Adrenal gland (tissue), 12 donors: ENCODE measurements around the gene CYYR1. TPM values are rescaled to one million over a fixed set of nuclear protein-coding genes. Genes with fewer than 3 reads are reported as not detected.

Experiments used
- DNase-seq, 7 donors: peaks; one replicate each; pipeline ENCODE4 v3.0.0-alpha.2; 2019 to 2020
- H3K27ac ChIP-seq, 5 donors: fragments of 200-600 bp; sonication (generic) in 4 of 5; 1 replicate in 3 of 5; 2 replicates in 2 of 5; pipeline versions ENCODE4 v1.5.1 to v1.8.0; 2016 to 2020; ENCODE audit warnings: mild to moderate bottlenecking in 1 of 5
- H3K27me3 ChIP-seq: fragments of 200-600 bp; 2 replicates; pipeline ENCODE4 v1.8.0; 2021
- H3K36me3 ChIP-seq, 2 donors: fragments of 200-600 bp; replicated peaks in 1 of 2; 1 replicate in 1 of 2; 2 replicates in 1 of 2; pipeline versions ENCODE4 v1.5.1 to v1.8.0; 2018 to 2022
- H3K4me1 ChIP-seq, 2 donors: fragments of 200-600 bp; replicated peaks in 1 of 2; 1 replicate in 1 of 2; 2 replicates in 1 of 2; pipeline versions ENCODE4 v1.5.1 to v1.8.0; 2018 to 2021
- H3K4me3 ChIP-seq, 4 donors: fragments of 200-600 bp; sonication (generic) in 3 of 4; one replicate each; pipeline ENCODE4 v1.5.1; 2016 to 2018
- H3K9me3 ChIP-seq, 3 donors: fragments of 200-600 bp; sonication (generic) in 1 of 3; replicated peaks in 1 of 3; 1 replicate in 2 of 3; 2 replicates in 1 of 3; pipeline versions ENCODE4 v1.5.1 to v1.8.0; 2016 to 2021
- POLR2A ChIP-seq, 2 donors: fragments of 450-650 bp; IDR thresholded peaks; one replicate each; pipeline ENCODE4 v1.6.1; 2017; ENCODE audit warnings: antibody characterized with exemption in 2 of 2, mild to moderate bottlenecking in 2 of 2, moderate library complexity in 1 of 2
- WGBS, 4 donors: extraction: QIAGEN DNeasy Blood & Tissue Kit in 2 of 4; methylation state at CpG; one replicate each; pipeline versions ENCODE4 v1.1.5 to v1.1.7; 2013 to 2017; 5-methylcytosine and 5-hydroxymethylcytosine counted together
- intact Hi-C, 2 donors: fragments of 100-400 bp; cut with DNase I; formaldehyde crosslinking; loops; one replicate each; pipeline versions ENCODE4 v1.14.1 to v1.15.0; 2022 to 2023
- polyA plus RNA-seq, 3 donors: library from polyadenylated mRNA; stranded (reverse); fragments of 200-250 nt in 2 of 3; fragments of 350-450 nt in 1 of 3; fragmentation: Illumina TruSeq in 1 of 3; extraction: RNeasy Lipid Tissue Mini Kit (QIAGEN cat#74804) in 1 of 3; gene quantifications; one replicate each; pipeline ENCODE4 v1.2.3, GENCODE V29; 2013 to 2014
- total RNA-seq, 9 donors: library from RNA; depleted of rRNA in 4 of 9; stranded (reverse); fragments of >200 nt in 4 of 9; fragments of 120-200 nt in 1 of 9; fragmentation: NEBNext Ultra II Directional in 1 of 9; extraction: Animal tissue kit (Norgen Biotek cat#: 25700) in 1 of 9; gene quantifications; one replicate each; pipeline versions ENCODE4 v1.1.0 to v1.2.4, GENCODE V29; 2013 to 2023
- TF ChIP-seq, protein P1 (sequence below), 6 experiments: fragments of 450-650 bp in 4 of 6; fragments of 200-600 bp in 2 of 6; sonication (generic) in 1 of 6; IDR thresholded peaks; 1 replicate in 5 of 6; 2 replicates in 1 of 6; pipeline versions ENCODE4 v1.5.1 to v1.8.0; 2016 to 2021; ENCODE audit warnings: antibody characterized with exemption in 6 of 6, mild to moderate bottlenecking in 2 of 6, moderate library complexity in 1 of 6
- donor health status: healthy with polysubstance abuse.
- donor health status: Bipolar disorder and iron deficiency.
- donor health status: DM: yes; HTN: yes; CAD: no.
- donor health status: DM: no; HTN: no; CAD: no.
- donor health status: DM: no; HTN: no; CAD: no.
- donor health status: DM: yes; HTN: yes; CAD: no.

CYYR1 gene
- total and polyA plus RNA-seq, 12 donors, result 30.4 to 114 (median 59.7) TPM

DNA sequence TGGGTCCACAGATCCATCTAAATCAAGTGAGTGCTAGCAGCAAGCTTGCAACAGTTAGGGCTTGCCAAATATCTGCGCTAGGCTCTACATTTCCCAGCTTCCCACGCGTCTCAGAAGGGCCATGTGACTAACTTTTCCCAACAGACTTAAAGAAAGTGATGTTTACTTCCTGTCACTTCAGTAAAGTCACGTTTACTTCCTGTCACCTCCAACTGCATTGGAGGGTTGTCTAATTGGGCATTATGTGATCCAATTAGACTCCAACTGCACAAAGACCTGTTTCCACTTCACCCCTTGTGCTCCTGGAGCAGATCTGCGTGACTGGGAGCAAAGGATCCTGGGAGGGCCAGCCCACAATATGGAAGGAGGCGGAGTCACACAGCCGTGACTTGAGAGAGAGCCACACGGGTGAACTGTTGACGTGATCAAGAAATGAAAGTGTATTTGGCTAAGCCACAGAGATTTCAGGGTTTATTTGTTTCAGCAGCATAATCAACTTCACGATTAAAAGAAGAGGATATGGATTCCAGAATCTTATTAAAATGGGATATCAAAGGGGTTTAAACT, 77.7 kb downstream of the CYYR1 start:
- 90 to 94% (median 91%) methylated on average over 9 to 10 of the region's 10 CpGs for WGBS, 4 donors
- no peak overlapping the region for H3K27ac ChIP-seq
- H3K9me3 ChIP-seq, result no peaks in the 10 kb centered on the region
- no peaks in the 10 kb centered on the region for H3K27me3 ChIP-seq
- no peaks in the 10 kb centered on the region for H3K36me3 ChIP-seq
- TF ChIP-seq POLR2A (IDR thresholded peaks at IDR 0.05), result no peak
- TF ChIP-seq, protein P1, sequence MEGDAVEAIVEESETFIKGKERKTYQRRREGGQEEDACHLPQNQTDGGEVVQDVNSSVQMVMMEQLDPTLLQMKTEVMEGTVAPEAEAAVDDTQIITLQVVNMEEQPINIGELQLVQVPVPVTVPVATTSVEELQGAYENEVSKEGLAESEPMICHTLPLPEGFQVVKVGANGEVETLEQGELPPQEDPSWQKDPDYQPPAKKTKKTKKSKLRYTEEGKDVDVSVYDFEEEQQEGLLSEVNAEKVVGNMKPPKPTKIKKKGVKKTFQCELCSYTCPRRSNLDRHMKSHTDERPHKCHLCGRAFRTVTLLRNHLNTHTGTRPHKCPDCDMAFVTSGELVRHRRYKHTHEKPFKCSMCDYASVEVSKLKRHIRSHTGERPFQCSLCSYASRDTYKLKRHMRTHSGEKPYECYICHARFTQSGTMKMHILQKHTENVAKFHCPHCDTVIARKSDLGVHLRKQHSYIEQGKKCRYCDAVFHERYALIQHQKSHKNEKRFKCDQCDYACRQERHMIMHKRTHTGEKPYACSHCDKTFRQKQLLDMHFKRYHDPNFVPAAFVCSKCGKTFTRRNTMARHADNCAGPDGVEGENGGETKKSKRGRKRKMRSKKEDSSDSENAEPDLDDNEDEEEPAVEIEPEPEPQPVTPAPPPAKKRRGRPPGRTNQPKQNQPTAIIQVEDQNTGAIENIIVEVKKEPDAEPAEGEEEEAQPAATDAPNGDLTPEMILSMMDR (IDR thresholded peaks at IDR 0.05), result no peak
- intact Hi-C loops, result no loop called here
- DNase-seq, result no peak
- H3K4me1 ChIP-seq, result no peaks in the 10 kb centered on the region
- no peak overlapping the region for H3K4me3 ChIP-seq

GRCh38 chr21:26491663-26492062, 81.4 kb downstream of the CYYR1 start:
- no peaks in the 10 kb centered on the region for H3K9me3 ChIP-seq
- DNase-seq, result no peak
- H3K36me3 ChIP-seq, result no peaks in the 10 kb centered on the region
- intact Hi-C loops, result no loop called here
- no peak overlapping the region for H3K4me3 ChIP-seq
- H3K27me3 ChIP-seq, result no peaks in the 10 kb centered on the region
- no peaks in the 10 kb centered on the region for H3K4me1 ChIP-seq
- TF ChIP-seq, protein P1 (IDR thresholded peaks at IDR 0.05), result no peak
- no peak for TF ChIP-seq POLR2A (IDR thresholded peaks at IDR 0.05)
- H3K27ac ChIP-seq, result no peak overlapping the region
- 78 to 93% (median 89%) methylated on average over 3 of the region's 3 CpGs for WGBS, 4 donors

GRCh38 chr21:26490771-26491170, 82.3 kb downstream of the CYYR1 start:
- H3K4me3 ChIP-seq, result no peak overlapping the region
- WGBS, 4 donors, result 80 to 84% (median 84%) methylated on average over 2 of the region's 2 CpGs
- TF ChIP-seq, protein P1 (IDR thresholded peaks at IDR 0.05), result no peak
- no peak for TF ChIP-seq POLR2A (IDR thresholded peaks at IDR 0.05)
- H3K27ac ChIP-seq, result no peak overlapping the region
- no peaks in the 10 kb centered on the region for H3K4me1 ChIP-seq
- H3K9me3 ChIP-seq, result no peaks in the 10 kb centered on the region
- no peaks in the 10 kb centered on the region for H3K27me3 ChIP-seq
- DNase-seq, result no peak
- intact Hi-C loops, result no loop called here
- no peaks in the 10 kb centered on the region for H3K36me3 ChIP-seq

DNA sequence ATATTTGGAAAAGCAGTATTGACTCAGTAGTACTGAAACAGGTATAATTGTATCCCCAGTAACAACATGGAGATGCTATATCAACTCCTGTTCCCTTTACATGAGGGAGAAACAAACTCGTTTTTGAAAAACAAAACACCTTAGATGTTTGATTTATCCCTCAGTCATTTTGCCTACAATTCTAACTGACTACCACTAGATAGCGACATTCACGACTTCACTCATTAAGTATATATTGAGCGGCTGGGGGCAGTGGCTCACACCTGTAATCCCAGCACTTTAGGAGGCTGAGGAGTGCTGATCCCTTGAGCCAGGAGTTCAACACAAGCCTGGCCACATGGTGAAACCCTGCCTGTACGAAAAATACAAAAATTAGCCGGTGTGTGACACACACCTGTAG, 83.3 kb downstream of the CYYR1 start:
- Histone ChIP-seq H3K4me3 (no peak overlapping the region), H3K4me1 (no peaks in the 10 kb centered on the region), H3K27me3 (no peaks in the 10 kb centered on the region), H3K9me3 (no peaks in the 10 kb centered on the region), H3K36me3 (no peaks in the 10 kb centered on the region), H3K27ac (no peak overlapping the region)
- DNase-seq, result no peak
- 93 to 97% (median 95%) methylated on average over 6 of the region's 6 CpGs for WGBS, 4 donors
- intact Hi-C loops, result no loop called here
- TF ChIP-seq POLR2A (IDR thresholded peaks at IDR 0.05), result no peak
- TF ChIP-seq, protein P1 (IDR thresholded peaks at IDR 0.05), result peak in 1 of 6 experiments; percentile 11
